Left lung (tissue), 10 donors: ENCODE results near the gene XCL1. TPM values are rescaled to one million over a fixed set of nuclear protein-coding genes. Genes with fewer than 3 reads are reported as not detected.

ENCODE experiments used
- ATAC-seq: fragments of 200-7000 bp; cut with Tn5 transposase; one replicate; pipeline ENCODE4 v1.9.1; 2020; ENCODE audit warnings: moderate library complexity
- DNase-seq, 4 donors: peaks; one replicate each; pipeline ENCODE4 v3.0.0-alpha.2; 2013 to 2020
- H3K27ac ChIP-seq, 2 donors: fragments of 200-600 bp; sonication (generic) in 1 of 2; one replicate each; pipeline versions ENCODE4 v1.5.0 to v1.8.0; 2020 to 2021
- H3K27me3 ChIP-seq, 2 donors: fragments of 200-600 bp; sonication (generic) in 1 of 2; one replicate each; pipeline versions ENCODE4 v1.5.0 to v1.8.0; 2020 to 2021
- H3K36me3 ChIP-seq, 2 donors: fragments of 200-600 bp; sonication (generic) in 1 of 2; one replicate each; pipeline versions ENCODE4 v1.5.0 to v1.8.0; 2020 to 2021
- H3K4me1 ChIP-seq, 2 donors: fragments of 200-600 bp; one replicate each; pipeline ENCODE4 v1.8.0; 2021
- H3K4me3 ChIP-seq, 2 donors: fragments of 200-600 bp; sonication (generic) in 1 of 2; one replicate each; pipeline versions ENCODE4 v1.5.0 to v1.8.0; 2020 to 2021; ENCODE audit warnings: mild to moderate bottlenecking in 1 of 2
- H3K9me3 ChIP-seq, 2 donors: fragments of 200-600 bp; sonication (generic) in 1 of 2; one replicate each; pipeline versions ENCODE4 v1.5.0 to v1.8.0; 2020 to 2021
- intact Hi-C, 2 donors: fragments of 100-400 bp; cut with DNase I; formaldehyde crosslinking; loops; one replicate each; pipeline versions ENCODE4 v1.11.2 to v1.14.2; 2022
- polyA plus RNA-seq, 6 donors: library from polyadenylated mRNA; unstranded; fragments of 120-200 nt; gene quantifications; one replicate each; pipeline ENCODE4 v1.2.1, GENCODE V29; 2013; ENCODE audit not compliant: insufficient read length in 6 of 6
- total RNA-seq, 2 donors: library from RNA; stranded (reverse); fragmentation: NEBNext Ultra II Directional; extraction: Animal tissue kit (Norgen Biotek cat#: 25700); gene quantifications; one replicate each; pipeline ENCODE4 v1.2.1, GENCODE V29; 2021
- TF ChIP-seq, protein P1 (sequence below), 2 donors: fragments of 200-600 bp; sonication (generic) in 1 of 2; IDR thresholded peaks; one replicate each; pipeline versions ENCODE4 v1.5.0 to v1.8.0; 2021; ENCODE audit warnings: antibody characterized with exemption in 2 of 2
- donor health status: DM: no; HTN: yes; CAD: no.
- donor health status: DM: no; HTN: no; CAD: no.

XCL1 gene
- total and polyA plus RNA-seq, 8 donors, result 0.20 to 0.73 (median 0.36) TPM; not detected in 1

DNA sequence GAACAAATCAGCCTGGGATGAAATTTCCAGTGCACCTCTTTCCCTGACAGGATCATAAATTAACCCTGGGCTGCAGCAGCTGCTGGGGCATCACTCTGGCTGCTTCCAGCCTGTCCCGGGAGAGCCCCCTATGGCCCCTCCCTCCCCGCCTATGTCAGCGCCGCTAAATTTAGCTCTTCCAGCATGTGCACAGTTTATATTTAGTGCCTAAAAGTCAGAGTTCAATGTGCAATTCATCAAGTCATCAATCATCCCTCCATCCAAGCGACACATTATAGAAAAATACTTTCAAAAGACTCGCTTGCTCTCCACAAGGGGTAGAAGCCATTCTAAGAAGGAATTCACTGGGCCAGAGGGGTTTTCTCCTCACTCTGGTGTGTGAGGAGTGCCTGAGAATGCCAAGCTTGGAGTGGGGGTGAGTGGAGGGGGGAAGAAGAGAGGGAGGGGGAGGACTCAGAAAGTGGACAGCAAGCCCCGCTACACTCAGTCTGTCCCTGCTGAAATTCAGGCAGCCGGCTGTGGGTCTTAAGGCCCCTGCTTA is 37.4 kb downstream of the XCL1 start:
- Histone ChIP-seq H3K27ac (no peak overlapping the region), H3K27me3 (no peaks in the 10 kb centered on the region), H3K4me1 (no peaks in the 10 kb centered on the region), H3K36me3 (no peaks in the 10 kb centered on the region), H3K4me3 (no peak overlapping the region), H3K9me3 (no peaks in the 10 kb centered on the region)
- TF ChIP-seq, protein P1, sequence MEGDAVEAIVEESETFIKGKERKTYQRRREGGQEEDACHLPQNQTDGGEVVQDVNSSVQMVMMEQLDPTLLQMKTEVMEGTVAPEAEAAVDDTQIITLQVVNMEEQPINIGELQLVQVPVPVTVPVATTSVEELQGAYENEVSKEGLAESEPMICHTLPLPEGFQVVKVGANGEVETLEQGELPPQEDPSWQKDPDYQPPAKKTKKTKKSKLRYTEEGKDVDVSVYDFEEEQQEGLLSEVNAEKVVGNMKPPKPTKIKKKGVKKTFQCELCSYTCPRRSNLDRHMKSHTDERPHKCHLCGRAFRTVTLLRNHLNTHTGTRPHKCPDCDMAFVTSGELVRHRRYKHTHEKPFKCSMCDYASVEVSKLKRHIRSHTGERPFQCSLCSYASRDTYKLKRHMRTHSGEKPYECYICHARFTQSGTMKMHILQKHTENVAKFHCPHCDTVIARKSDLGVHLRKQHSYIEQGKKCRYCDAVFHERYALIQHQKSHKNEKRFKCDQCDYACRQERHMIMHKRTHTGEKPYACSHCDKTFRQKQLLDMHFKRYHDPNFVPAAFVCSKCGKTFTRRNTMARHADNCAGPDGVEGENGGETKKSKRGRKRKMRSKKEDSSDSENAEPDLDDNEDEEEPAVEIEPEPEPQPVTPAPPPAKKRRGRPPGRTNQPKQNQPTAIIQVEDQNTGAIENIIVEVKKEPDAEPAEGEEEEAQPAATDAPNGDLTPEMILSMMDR (IDR thresholded peaks at IDR 0.05), result no peak
- no peak for ATAC-seq
- DNase-seq, result peak in 1 of 4 donors; percentile 43
- intact Hi-C loops, result no loop called here

DNA sequence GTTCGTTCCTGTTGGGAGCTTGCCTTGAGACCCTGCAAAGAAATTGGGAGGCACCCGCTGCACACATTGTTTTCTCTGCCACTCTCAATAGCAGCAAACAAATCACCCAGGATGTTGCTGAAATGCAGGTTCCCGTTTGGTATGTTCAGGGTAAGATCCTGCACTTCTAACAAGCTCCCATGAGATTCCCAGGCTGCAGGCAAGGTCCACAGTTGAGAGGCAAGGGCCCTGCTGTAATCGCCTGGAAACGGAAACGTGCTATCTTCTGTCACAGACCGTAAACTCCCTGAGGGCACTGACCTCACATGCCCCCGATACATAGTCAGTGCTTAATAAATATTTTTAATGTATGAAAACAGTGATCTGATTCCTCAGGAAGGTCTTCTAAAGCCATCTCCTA is 37.8 kb downstream of the XCL1 start:
- H3K27me3 ChIP-seq, result no peaks in the 10 kb centered on the region
- no peak for ATAC-seq
- intact Hi-C loops, result no loop called here
- H3K27ac ChIP-seq, result no peak overlapping the region
- no peak overlapping the region for H3K4me3 ChIP-seq
- no peak for DNase-seq
- H3K4me1 ChIP-seq, result no peaks in the 10 kb centered on the region
- H3K9me3 ChIP-seq, result no peaks in the 10 kb centered on the region
- H3K36me3 ChIP-seq, result no peaks in the 10 kb centered on the region
- TF ChIP-seq, protein P1 (IDR thresholded peaks at IDR 0.05), result no peak

DNA sequence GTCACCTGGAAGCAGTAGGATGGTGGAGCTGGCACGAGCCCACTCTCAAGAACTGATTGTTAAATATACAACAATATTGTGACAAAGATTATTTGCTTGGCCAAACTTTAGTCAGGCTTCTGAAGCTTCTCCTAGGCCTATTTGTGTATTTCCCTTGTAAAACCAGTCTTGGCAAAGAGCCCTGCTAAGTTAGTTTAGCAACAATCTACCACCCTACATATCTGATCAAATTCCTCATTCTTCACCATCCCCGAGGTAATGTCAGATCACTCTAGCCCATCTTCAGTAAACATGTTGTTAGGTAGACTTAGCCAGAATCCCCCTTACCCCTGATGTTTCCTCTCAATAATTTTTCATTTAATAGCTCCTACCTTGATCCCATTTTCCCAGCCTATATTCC is 39.6 kb downstream of the XCL1 start:
- no peak for ATAC-seq
- intact Hi-C loops, result no loop called here
- no peak for DNase-seq
- Histone ChIP-seq H3K4me3 (no peak overlapping the region), H3K36me3 (no peaks in the 10 kb centered on the region), H3K9me3 (no peaks in the 10 kb centered on the region), H3K27me3 (no peaks in the 10 kb centered on the region), H3K27ac (no peak overlapping the region), H3K4me1 (no peaks in the 10 kb centered on the region)
- TF ChIP-seq, protein P1 (IDR thresholded peaks at IDR 0.05), result no peak

DNA sequence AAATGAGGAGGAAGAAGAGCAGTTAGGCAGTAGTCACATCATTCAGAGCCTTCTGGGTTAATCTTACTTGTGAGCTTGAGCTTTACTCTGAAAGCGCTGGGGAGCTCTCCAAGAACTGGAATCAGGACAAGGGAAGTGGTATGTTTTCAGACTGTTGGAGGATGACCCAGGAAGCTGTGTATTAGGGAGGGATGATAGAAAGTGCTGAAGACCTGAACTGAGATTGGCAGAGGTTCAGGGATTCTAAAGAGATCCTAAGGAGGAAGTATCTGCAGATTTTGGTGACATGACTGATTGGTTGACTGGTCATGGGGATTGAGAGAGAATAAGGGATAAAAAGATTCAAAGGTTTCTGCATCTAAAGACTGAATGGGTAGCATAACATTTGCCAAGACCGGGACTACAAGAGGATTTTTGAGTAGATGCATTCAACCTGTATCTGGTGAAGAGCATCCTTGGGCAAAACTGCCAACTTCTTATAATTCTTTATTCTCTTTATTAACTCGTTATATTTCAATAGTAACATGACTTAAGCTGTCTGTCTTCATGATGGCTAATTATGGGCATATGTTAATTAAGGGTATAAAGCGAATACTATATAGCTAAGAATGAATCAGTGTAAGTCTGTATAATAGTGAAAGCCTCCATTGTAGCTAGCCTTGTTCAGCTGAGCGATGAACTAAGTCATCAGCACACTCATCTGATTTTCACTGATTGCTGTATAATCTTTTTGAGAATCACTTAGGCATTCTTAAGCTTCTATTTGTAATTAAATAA is 41.8 kb downstream of the XCL1 start:
- Histone ChIP-seq H3K4me1 (no peaks in the 10 kb centered on the region), H3K9me3 (no peaks in the 10 kb centered on the region), H3K4me3 (no peak overlapping the region), H3K36me3 (no peaks in the 10 kb centered on the region), H3K27ac (no peak overlapping the region), H3K27me3 (no peaks in the 10 kb centered on the region)
- TF ChIP-seq, protein P1 (IDR thresholded peaks at IDR 0.05), result no peak
- DNase-seq, result no peak
- ATAC-seq, result no peak
- intact Hi-C loops, result no loop called here

DNA sequence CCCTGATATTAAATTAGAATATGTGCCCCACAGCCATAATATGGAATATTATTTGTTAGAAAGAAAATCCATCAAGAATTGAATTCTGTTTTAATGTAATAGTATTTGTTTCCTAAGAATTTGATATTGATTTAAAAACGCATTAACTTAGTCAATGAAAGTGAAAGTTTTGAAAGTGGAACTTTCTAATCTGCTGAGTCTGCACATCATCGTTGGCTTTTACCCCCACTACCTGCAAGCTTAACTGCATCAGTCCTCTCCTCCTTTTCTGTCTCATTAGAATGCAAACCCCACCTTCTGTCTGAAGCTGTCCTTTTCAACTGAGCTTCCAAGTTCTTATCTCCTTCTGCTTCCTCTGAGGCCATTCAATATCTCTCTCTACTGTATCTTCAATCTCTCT is 42.5 kb downstream of the XCL1 start:
- Histone ChIP-seq H3K27ac (no peak overlapping the region), H3K36me3 (no peaks in the 10 kb centered on the region), H3K4me3 (no peak overlapping the region), H3K4me1 (no peaks in the 10 kb centered on the region), H3K27me3 (no peaks in the 10 kb centered on the region), H3K9me3 (no peaks in the 10 kb centered on the region)
- TF ChIP-seq, protein P1 (IDR thresholded peaks at IDR 0.05), result no peak
- DNase-seq (no peak), ATAC-seq (no peak)
- intact Hi-C loops, result no loop called here
